GM18861 (cell line): Measurements from ENCODE around the gene IFIH1.

Experiments
- ATAC-seq: cut with Tn5 transposase; IDR thresholded peaks from one replicate; pipeline ENCODE4 v1.9.1; 2021; ENCODE audit not compliant: unreplicated experiment

The IFIH1 gene

GRCh38 chr2:162219426-162219825 is 99.1 kb downstream of the IFIH1 start:
- ATAC-seq = no peak

- ATAC-seq = no peak
Observed at GRCh38 chr2:162217598-162217997, 100.9 kb downstream of the IFIH1 start.
